ENCODE measurements around the gene FLRT2. TPM values are rescaled to one million over a fixed set of nuclear protein-coding genes. Genes with fewer than 3 reads are reported as not detected.

FLRT2 gene
- total and polyA plus RNA-seq, 2 donors (not counting 1 experiment from before 2014, with no cell fraction given) = not detected

GRCh38 chr14:85564841-85565527, 35.0 kb downstream of the FLRT2 start:
- no peaks in the 10 kb centered on the region for H3K27me3 Mint-ChIP-seq
- no peak for TF ChIP-seq EZH2 (IDR thresholded peaks at IDR 0.05; ENCODE audit: borderline replicate concordance, insufficient read depth, low read depth, low read length, poor library complexity, severe bottlenecking)
- TF ChIP-seq, protein P1, sequence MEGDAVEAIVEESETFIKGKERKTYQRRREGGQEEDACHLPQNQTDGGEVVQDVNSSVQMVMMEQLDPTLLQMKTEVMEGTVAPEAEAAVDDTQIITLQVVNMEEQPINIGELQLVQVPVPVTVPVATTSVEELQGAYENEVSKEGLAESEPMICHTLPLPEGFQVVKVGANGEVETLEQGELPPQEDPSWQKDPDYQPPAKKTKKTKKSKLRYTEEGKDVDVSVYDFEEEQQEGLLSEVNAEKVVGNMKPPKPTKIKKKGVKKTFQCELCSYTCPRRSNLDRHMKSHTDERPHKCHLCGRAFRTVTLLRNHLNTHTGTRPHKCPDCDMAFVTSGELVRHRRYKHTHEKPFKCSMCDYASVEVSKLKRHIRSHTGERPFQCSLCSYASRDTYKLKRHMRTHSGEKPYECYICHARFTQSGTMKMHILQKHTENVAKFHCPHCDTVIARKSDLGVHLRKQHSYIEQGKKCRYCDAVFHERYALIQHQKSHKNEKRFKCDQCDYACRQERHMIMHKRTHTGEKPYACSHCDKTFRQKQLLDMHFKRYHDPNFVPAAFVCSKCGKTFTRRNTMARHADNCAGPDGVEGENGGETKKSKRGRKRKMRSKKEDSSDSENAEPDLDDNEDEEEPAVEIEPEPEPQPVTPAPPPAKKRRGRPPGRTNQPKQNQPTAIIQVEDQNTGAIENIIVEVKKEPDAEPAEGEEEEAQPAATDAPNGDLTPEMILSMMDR (IDR thresholded peaks at IDR 0.05) = no peak
- no peak overlapping the region for H2AFZ ChIP-seq (ENCODE audit: insufficient read depth, low read depth, low read length, poor library complexity, severe bottlenecking)
- peaks cover 0 to 4% (median 0%) of the 10 kb centered on the region in 3 donors for H3K9me3 ChIP-seq (ENCODE audit: control extremely low read depth in 1 of 3, control insufficient read depth in 2 of 3, insufficient read depth in 1 of 3, low read length in 2 of 3)
- no peaks in the 10 kb centered on the region for H3K27me3 ChIP-seq (replicated peaks in 1 of 4; ENCODE audit: control extremely low read depth in 1 of 4, control insufficient read depth in 3 of 4, insufficient read depth in 4 of 4, low read length in 3 of 4)
- no peak overlapping the region for H3K27ac Mint-ChIP-seq
- H3K4me1 ChIP-seq (ENCODE audit: control insufficient read depth in 2 of 2, insufficient read depth in 2 of 2, low read length in 2 of 2) = no peaks in the 10 kb centered on the region
- no peak overlapping the region for H3K4me3 ChIP-seq (ENCODE audit: control extremely low read depth in 1 of 5, extremely low read depth in 1 of 5, insufficient read depth in 1 of 5, low read depth in 2 of 5, low read length in 4 of 5)
- H3K36me3 ChIP-seq (replicated peaks in 1 of 2; ENCODE audit: control extremely low read depth in 1 of 2, control insufficient read depth in 1 of 2, extremely low read depth in 1 of 2, insufficient read depth in 2 of 2, low read length in 1 of 2) = no peaks in the 10 kb centered on the region
- no peak overlapping the region for H3K27ac ChIP-seq (ENCODE audit: low read length in 2 of 2)
- H3K4me3 Mint-ChIP-seq = no peak overlapping the region
- no peaks in the 10 kb centered on the region for H3K4me1 Mint-ChIP-seq
- peaks cover 8% of the 10 kb centered on the region for H3K9me3 Mint-ChIP-seq (ENCODE audit: insufficient read depth)
- no CpG with 5 or more reads among the region's 3 CpGs for WGBS (ENCODE audit: insufficient coverage)
- H3K79me2 ChIP-seq (ENCODE audit: control insufficient read depth, insufficient read depth, low read length) = no peaks in the 10 kb centered on the region
- POLR2A ChIA-PET = no interaction called here
- ATAC-seq (ENCODE audit: low read depth) = no peak
- H4K20me1 ChIP-seq (ENCODE audit: control insufficient read depth, insufficient read depth, low read length, poor library complexity, severe bottlenecking) = no peaks in the 10 kb centered on the region
- CTCF ChIA-PET = no interaction called here
- H3K4me2 ChIP-seq (replicated peaks; ENCODE audit: low read depth, low read length, poor library complexity, severe bottlenecking) = no peak overlapping the region
- intact Hi-C loops (cut with micrococcal nuclease) = no loop called here
- H3K9ac ChIP-seq (ENCODE audit: low read length) = no peak overlapping the region
- no peak for DNase-seq

DNA sequence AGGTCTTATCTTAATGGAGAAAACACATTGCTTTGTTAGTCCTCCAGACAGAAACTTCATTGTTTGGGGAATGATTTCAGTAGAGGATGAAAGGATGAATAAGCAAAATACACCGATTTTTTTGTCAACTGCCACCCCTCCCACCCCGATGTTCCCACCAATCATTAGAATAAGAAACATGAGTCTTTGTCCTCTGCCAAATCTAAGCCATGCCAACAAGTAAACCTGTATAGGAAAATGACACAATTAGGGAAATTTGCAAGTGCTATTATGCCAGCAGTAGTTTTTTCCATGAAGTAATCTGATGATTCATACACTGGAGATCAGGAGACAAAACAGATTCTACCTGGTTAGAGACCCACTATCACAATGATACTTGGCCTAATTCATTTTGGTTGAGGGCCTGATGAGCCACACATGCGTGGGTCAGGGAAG, 35.9 kb downstream of the FLRT2 start:
- CTCF ChIA-PET = no interaction called here
- Histone ChIP-seq H2AFZ (ENCODE audit: insufficient read depth, low read depth, low read length, poor library complexity, severe bottlenecking) (no peak overlapping the region), H3K9ac (ENCODE audit: low read length) (no peak overlapping the region), H3K36me3 (replicated peaks in 1 of 2; ENCODE audit: control extremely low read depth in 1 of 2, control insufficient read depth in 1 of 2, extremely low read depth in 1 of 2, insufficient read depth in 2 of 2, low read length in 1 of 2) (no peaks in the 10 kb centered on the region), H3K79me2 (ENCODE audit: control insufficient read depth, insufficient read depth, low read length) (no peaks in the 10 kb centered on the region), H3K4me3 (ENCODE audit: control extremely low read depth in 1 of 5, extremely low read depth in 1 of 5, insufficient read depth in 1 of 5, low read depth in 2 of 5, low read length in 4 of 5) (no peak overlapping the region), H3K4me1 (ENCODE audit: control insufficient read depth in 2 of 2, insufficient read depth in 2 of 2, low read length in 2 of 2) (no peaks in the 10 kb centered on the region), H3K4me2 (replicated peaks; ENCODE audit: low read depth, low read length, poor library complexity, severe bottlenecking) (no peak overlapping the region), H3K9me3 (ENCODE audit: control extremely low read depth in 1 of 3, control insufficient read depth in 2 of 3, insufficient read depth in 1 of 3, low read length in 2 of 3) (peaks cover 0 to 4% (median 0%) of the 10 kb centered on the region in 3 donors), H4K20me1 (ENCODE audit: control insufficient read depth, insufficient read depth, low read length, poor library complexity, severe bottlenecking) (no peaks in the 10 kb centered on the region), H3K27ac (ENCODE audit: low read length in 2 of 2) (no peak overlapping the region), H3K27me3 (replicated peaks in 1 of 4; ENCODE audit: control extremely low read depth in 1 of 4, control insufficient read depth in 3 of 4, insufficient read depth in 4 of 4, low read length in 3 of 4) (no peaks in the 10 kb centered on the region)
- Mint-ChIP-seq H3K9me3 (ENCODE audit: insufficient read depth) (peaks cover 8% of the 10 kb centered on the region), H3K4me3 (no peak overlapping the region), H3K4me1 (no peaks in the 10 kb centered on the region), H3K27me3 (no peaks in the 10 kb centered on the region), H3K27ac (no peak overlapping the region)
- WGBS (ENCODE audit: insufficient coverage) = no CpG with 5 or more reads among the region's 3 CpGs
- TF ChIP-seq, protein P1 (IDR thresholded peaks at IDR 0.05) = no peak
- no peak for TF ChIP-seq EZH2 (IDR thresholded peaks at IDR 0.05; ENCODE audit: borderline replicate concordance, insufficient read depth, low read depth, low read length, poor library complexity, severe bottlenecking)
- ATAC-seq (ENCODE audit: low read depth) = no peak
- intact Hi-C loops (cut with micrococcal nuclease) = no loop called here
- POLR2A ChIA-PET = no interaction called here
- DNase-seq = no peak

Measured in B cell (primary cell).